Lower leg skin (tissue), 4 donors: ENCODE data around the gene CTXN1. TPM values are rescaled to one million over a fixed set of nuclear protein-coding genes. Genes with fewer than 3 reads are reported as not detected.

ENCODE experiments used
- DNase-seq, 2 donors: peaks; one replicate each; pipeline ENCODE4 v3.0.0-alpha.2; 2019; ENCODE audit warnings: low spot score in 2 of 2
- H3K4me3 ChIP-seq: fragments of 200-600 bp; sonication (generic); 2 replicates; pipeline ENCODE4 v1.5.1; 2017; ENCODE audit warnings: mild to moderate bottlenecking, low read depth; ENCODE audit not compliant: poor library complexity, severe bottlenecking
- CTCF ChIP-seq, 3 donors: fragments of 450-650 bp; IDR thresholded peaks; one replicate each; pipeline ENCODE4 v1.5.1; 2016; ENCODE audit warnings: antibody characterized with exemption in 3 of 3, mild to moderate bottlenecking in 3 of 3, moderate library complexity in 2 of 3
- POLR2A ChIP-seq, 2 donors: fragments of 450-650 bp; IDR thresholded peaks; one replicate each; pipeline ENCODE4 v1.6.1; 2016 to 2017; ENCODE audit warnings: antibody characterized with exemption in 2 of 2, mild to moderate bottlenecking in 1 of 2, moderate library complexity in 1 of 2
- WGBS, 2 donors: methylation state at CpG; one replicate each; pipeline ENCODE4 v1.1.5; 2018; 5-methylcytosine and 5-hydroxymethylcytosine counted together
- intact Hi-C: fragments of 100-400 bp; cut with DNase I; formaldehyde crosslinking; loops from one replicate; pipeline ENCODE4 v1.15.0; 2023; ENCODE audit warnings: low total_unique reads
- total RNA-seq, 4 donors: library from RNA; depleted of rRNA; stranded (reverse); fragments of >200 nt; gene quantifications; one replicate each; pipeline ENCODE4 v1.1.0, GENCODE V29; 2016

The CTXN1 gene
- total RNA-seq, 4 donors from 2014 or later: 4.0 to 4.8 (median 4.0) TPM

GRCh38 chr19:7902796-7903243, 23.1 kb downstream of the CTXN1 start:
- TF ChIP-seq POLR2A (IDR thresholded peaks at IDR 0.05) (no peak), CTCF (IDR thresholded peaks at IDR 0.05) (no peak)
- WGBS, 2 donors: 7% methylated on average over 18 to 19 of the region's 20 CpGs
- intact Hi-C loops: no loop called here
- peak overlapping the region; percentile 24 for H3K4me3 ChIP-seq
- DNase-seq: no peak

GRCh38 chr19:7901337-7901736, 24.6 kb downstream of the CTXN1 start:
- peak; percentile 72 to 86 for DNase-seq
- H3K4me3 ChIP-seq: no peak overlapping the region
- intact Hi-C loops: no loop called here
- WGBS, 2 donors: 61 to 63% methylated on average over 7 of the region's 7 CpGs
- no peak for TF ChIP-seq CTCF (IDR thresholded peaks at IDR 0.05)
- TF ChIP-seq POLR2A (IDR thresholded peaks at IDR 0.05): no peak

- TF ChIP-seq CTCF (IDR thresholded peaks at IDR 0.05) (no peak), POLR2A (IDR thresholded peaks at IDR 0.05) (no peak)
- no peak overlapping the region for H3K4me3 ChIP-seq
- WGBS, 2 donors: 27 to 50% methylated on average over 3 of the region's 3 CpGs
- DNase-seq: peak in 1 of 2 donors; percentile 45
- intact Hi-C loops: no loop called here
These were observed 25.0 kb downstream of the CTXN1 start for GRCh38 chr19:7900931-7901330.

- intact Hi-C loops: no loop called here
- 57 to 63% methylated on average over 13 to 20 of the region's 21 CpGs for WGBS, 2 donors
- no peak overlapping the region for H3K4me3 ChIP-seq
- peak in 1 of 2 donors; percentile 87 for DNase-seq
- TF ChIP-seq POLR2A (IDR thresholded peaks at IDR 0.05): no peak
- no peak for TF ChIP-seq CTCF (IDR thresholded peaks at IDR 0.05)
These were observed 25.5 kb downstream of the CTXN1 start for GRCh38 chr19:7900401-7900870.

GRCh38 chr19:7899751-7900378, 26.1 kb downstream of the CTXN1 start:
- no peak overlapping the region for H3K4me3 ChIP-seq
- 87 to 94% methylated on average over 17 to 28 of the region's 34 CpGs for whole genome bisulfite sequencing, 2 donors
- DNase-seq: peak in 1 of 2 donors; percentile 85
- intact Hi-C loops: no loop called here
- TF ChIP-seq CTCF (IDR thresholded peaks at IDR 0.05) (no peak), POLR2A (IDR thresholded peaks at IDR 0.05) (no peak)

GRCh38 chr19:7898967-7899366, 27.0 kb downstream of the CTXN1 start:
- DNase-seq: no peak

More at GRCh38 chr19:7898967-7899366, 27.0 kb downstream of the CTXN1 start:
- 96 to 97% methylated on average over 16 of the region's 16 CpGs for WGBS, 2 donors
- intact Hi-C loops: no loop called here
- no peak overlapping the region for H3K4me3 ChIP-seq
- no peak for TF ChIP-seq CTCF (IDR thresholded peaks at IDR 0.05)
- TF ChIP-seq POLR2A (IDR thresholded peaks at IDR 0.05): no peak
